Measurements from ENCODE around the gene MAGI1.
A peak's percentile ranks its signal among the peaks of the same experiment; 100 is the strongest.

The MAGI1 gene

GRCh38 chr3:65968996-65969395, 69.7 kb downstream of the MAGI1 start:
- no peak for DNase-seq

GRCh38 chr3:65967451-65967850, 71.3 kb downstream of the MAGI1 start:
- DNase-seq: no peak

- DNase-seq: no peak
Measured at GRCh38 chr3:65964838-65965237, 73.9 kb downstream of the MAGI1 start.

GRCh38 chr3:65963787-65964677, 74.7 kb downstream of the MAGI1 start:
- no peak for DNase-seq

GRCh38 chr3:65961733-65962132, 77.0 kb downstream of the MAGI1 start:
- DNase-seq: no peak

GRCh38 chr3:65961128-65961527, 77.6 kb downstream of the MAGI1 start:
- DNase-seq: no peak

- no peak for DNase-seq
Measured at GRCh38 chr3:65960087-65960486, 78.6 kb downstream of the MAGI1 start.

GRCh38 chr3:65958216-65958615, 80.5 kb downstream of the MAGI1 start:
- no peak for DNase-seq

- no peak for DNase-seq
Measured at GRCh38 chr3:65955792-65956477, 82.8 kb downstream of the MAGI1 start.

GRCh38 chr3:65953881-65954733, 84.6 kb downstream of the MAGI1 start:
- DNase-seq: no peak

GRCh38 chr3:65953301-65953812, 85.4 kb downstream of the MAGI1 start:
- DNase-seq: peak; percentile 61

GRCh38 chr3:65952842-65953241, 85.9 kb downstream of the MAGI1 start:
- DNase-seq: no peak

- DNase-seq: no peak
Measured at GRCh38 chr3:65951836-65952505, 86.7 kb downstream of the MAGI1 start.

- no peak for DNase-seq
Measured at GRCh38 chr3:65950340-65951326, 88.1 kb downstream of the MAGI1 start.

- no peak for DNase-seq
Measured at GRCh38 chr3:65948841-65949573, 89.7 kb downstream of the MAGI1 start.

- DNase-seq: no peak
Measured at GRCh38 chr3:65946438-65946837, 92.3 kb downstream of the MAGI1 start.

GRCh38 chr3:65945953-65946352, 92.8 kb downstream of the MAGI1 start:
- no peak for DNase-seq

- no peak for DNase-seq
Measured at GRCh38 chr3:65945480-65945879, 93.2 kb downstream of the MAGI1 start.

- no peak for DNase-seq
Measured at GRCh38 chr3:65944252-65944651, 94.5 kb downstream of the MAGI1 start.

GRCh38 chr3:65939801-65940246, 98.9 kb downstream of the MAGI1 start:
- DNase-seq: no peak

Data from DMS79 (cell line).